ENCODE measurements around the gene COL4A1.

COL4A1 gene

DNA sequence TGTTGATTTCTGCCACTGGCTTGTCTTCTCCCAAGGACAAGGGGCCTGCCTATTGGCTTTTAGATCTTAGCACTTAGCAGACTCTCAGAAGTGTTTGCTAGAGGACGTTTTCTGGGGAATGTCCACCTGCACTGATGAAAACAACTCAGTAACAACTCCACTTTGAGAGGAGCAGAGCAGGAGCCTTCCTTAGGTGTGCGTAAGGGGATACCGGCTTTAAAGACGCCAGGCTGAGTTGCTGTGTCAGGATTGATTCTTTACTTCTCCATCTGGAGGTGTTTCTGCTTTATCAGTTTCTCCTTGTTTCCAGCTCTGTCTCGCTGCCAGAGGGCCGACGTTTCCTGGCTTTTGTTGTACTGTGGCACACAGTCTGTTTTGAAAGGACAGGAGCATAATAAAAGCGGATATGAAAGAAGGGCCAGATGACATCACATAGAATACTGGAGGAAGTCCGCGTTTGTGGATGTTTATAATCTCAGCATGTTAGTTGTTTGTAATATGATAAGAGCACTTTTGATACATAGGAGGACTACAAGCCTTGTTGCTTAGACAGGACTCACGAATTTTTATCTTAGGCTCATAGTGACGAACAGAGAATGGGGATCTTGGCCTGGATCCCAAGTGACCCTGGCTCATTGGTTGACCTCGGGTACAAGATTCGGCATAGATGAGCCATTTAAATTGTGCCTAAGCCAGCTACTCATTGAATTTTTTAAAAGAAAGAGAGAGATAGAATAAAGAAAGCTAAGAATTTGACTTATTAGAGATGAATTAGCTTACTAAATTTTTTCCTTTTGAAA is 34.7 kb upstream of the COL4A1 start:
- DNase-seq = peak in 1 of 6 experiments; percentile 18

DNA sequence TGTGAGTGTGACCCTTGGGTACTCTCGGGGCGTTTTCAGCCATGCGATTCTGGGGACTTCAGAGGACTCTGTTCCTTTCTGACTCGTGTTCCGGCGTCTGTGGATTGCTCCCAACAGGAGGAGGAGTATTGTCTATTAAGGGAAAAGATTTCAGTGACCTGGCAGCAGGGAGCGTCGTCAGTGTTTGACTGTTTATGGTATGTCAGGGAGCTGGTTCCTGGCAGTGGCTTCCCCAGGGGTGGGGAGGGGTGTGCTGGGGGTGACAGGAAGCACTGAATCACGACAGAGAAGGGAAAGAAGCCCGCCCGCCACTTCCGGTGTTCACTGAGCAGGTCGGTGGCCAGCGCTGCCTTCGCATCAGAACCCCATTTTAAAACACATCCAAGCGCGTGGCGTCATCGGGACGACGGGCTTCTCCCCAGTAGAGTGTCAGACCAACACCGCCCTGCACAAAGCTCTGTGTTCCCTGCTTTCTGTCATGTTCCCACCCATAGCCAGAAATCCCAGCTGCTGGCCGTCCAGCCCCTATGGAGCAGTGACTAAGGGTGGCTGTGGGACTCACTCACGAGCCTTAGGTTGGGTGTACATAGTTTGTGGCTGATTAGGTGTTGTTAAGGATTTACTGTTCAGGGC is 34.0 kb upstream of the COL4A1 start:
- peak; percentile 10 to 61 (median 30) for DNase-seq

DNA sequence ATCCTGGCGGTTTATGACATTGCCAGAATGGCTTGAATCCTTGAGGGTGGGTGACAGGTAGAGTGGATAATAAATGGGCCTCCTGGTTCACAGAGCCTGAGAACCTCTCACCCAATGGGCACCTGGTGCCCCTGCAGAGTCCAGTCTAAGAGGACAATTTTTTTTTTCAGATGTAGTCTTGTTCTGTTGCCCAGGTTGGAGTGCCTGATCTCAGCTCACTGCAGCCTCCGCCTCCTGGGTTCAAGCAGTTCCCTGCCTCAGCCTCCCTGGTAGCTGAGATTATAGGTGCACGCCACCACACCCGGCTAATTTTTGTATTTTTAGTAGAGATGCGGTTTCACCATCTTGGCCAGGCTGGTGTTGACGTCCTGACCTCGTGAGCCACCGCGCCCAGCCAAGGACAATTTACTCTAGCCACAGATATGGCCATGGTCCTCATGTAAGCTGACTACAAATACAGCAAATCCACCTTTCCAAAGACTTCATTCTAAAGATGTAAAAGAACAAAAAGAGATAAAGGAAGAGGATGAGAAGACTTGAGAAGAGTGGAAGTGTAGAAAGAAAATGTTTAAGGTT is 33.1 kb upstream of the COL4A1 start:
- no peak for DNase-seq

DNA sequence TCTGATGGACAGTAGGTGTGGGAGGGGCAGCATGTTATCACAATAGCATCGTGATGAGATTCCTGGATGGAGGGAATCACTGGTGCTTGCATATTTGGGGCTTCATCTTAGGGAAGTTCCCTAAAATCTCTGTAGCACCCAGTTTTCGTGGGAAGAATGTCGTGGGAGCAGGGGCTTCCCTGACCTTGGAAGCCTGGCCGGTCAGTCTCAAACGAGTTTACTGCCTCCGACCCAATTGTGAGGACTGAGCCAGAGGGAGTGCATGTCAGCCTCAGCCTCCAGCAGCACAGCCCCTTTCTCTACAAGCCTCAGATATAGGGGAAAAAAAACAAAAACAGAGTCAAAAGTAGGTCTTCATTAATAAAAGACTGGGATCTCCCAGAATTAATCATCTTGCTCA is 32.3 kb upstream of the COL4A1 start:
- DNase-seq = no peak

GRCh38 chr13:110338441-110339101 is 31.6 kb upstream of the COL4A1 start:
- no peak for DNase-seq

DNA sequence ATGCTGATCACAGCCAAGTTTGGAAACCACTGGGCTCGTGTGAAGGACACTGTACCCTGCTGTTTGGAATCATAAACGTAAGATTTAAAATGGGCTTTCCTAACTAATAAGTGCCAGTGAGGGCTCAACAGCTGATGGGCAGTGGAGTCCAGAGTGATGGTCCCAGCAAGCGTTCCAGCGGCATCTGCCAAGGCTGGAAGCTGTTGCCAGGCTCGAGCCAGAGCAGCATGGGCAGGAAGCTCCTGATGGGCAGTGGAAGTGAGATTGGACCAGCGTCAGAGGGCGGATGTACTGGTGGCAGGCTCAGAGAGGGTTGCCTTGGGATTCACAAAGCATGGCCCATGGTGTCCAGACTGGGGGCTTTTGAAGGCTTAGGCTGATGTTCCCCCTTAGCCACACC is 30.3 kb upstream of the COL4A1 start:
- DNase-seq = no peak

DNA sequence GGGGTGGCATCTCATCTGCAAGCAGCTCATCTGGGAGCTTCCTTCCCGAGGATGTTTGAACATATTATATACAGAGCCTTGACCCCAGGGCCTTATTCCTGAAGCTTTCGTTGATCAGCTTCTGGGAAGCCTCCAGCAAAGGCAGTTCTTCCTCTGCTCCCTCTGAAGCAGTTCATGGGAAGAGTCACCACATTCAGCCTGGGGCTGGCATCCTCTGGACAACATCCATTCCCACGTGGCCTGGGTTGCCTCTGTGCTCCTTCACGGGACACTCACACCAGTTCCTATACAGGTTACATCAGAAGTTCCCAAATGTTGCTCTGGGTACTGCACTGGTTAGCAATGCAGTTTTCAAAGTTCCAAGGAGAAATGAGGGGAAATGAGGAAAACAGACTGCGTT is 29.7 kb upstream of the COL4A1 start:
- no peak for DNase-seq

- no peak for DNase-seq
Observed at GRCh38 chr13:110336108-110336507, 29.2 kb upstream of the COL4A1 start.

- no peak for DNase-seq
Observed at GRCh38 chr13:110334841-110335490, 28.0 kb upstream of the COL4A1 start.

- no peak for DNase-seq
Observed at GRCh38 chr13:110334256-110334655, 27.3 kb upstream of the COL4A1 start.

DNA sequence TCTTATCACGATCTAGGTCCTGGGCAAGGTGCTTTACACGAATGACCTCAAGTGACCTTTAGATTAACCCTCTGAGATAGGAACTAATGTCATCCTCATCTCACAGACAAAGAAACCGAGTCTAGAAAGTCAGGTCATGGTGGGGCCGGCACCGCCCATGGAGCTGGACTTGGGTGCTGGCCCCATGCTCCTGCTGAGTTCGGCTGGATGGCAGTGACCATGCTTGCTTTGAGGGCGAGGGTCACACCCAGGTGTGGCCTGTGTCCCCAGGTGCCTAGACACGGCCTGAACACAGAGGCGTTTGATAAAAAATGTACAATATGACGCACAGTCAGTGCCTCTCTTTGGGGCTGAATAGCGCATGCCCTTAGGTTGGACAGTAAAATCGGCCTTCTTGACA is 26.9 kb upstream of the COL4A1 start:
- DNase-seq = no peak

GRCh38 chr13:110332750-110333149 is 25.8 kb upstream of the COL4A1 start:
- DNase-seq = no peak

- DNase-seq = no peak
Observed at GRCh38 chr13:110331362-110331761, 24.4 kb upstream of the COL4A1 start.

- no peak for DNase-seq
Observed at GRCh38 chr13:110330491-110331011, 23.6 kb upstream of the COL4A1 start.

DNA sequence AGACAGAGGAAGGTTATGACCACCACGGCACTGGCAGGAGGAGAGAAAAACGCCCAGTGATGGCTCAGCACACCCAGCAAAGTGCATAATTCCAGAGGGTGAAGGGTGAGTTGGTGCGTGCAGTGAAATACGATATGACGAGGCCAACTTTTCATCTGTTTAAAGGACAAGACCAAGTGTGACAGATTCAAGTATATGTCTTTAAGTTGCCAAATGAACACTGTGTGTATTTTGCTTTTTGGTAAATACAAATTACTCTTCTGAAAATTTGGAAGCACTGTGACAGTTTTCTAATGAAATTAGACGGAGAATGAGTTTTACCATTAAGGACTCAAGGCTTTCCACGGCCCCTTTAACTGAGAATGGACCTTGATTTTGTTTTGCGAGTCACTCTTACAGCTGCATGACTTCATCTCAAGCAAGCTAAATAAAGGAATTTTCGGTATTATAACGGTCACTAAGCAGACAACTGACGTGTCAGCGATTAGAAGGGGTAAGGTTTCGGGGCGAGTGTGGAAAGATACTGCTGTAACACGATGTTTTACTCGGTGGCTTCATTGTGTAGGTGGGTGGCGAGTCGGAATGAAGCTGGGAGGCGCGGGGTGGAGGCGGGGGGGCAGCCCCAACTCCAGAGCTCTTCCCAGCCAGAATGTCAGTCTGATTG is 23.0 kb upstream of the COL4A1 start:
- DNase-seq = no peak

DNA sequence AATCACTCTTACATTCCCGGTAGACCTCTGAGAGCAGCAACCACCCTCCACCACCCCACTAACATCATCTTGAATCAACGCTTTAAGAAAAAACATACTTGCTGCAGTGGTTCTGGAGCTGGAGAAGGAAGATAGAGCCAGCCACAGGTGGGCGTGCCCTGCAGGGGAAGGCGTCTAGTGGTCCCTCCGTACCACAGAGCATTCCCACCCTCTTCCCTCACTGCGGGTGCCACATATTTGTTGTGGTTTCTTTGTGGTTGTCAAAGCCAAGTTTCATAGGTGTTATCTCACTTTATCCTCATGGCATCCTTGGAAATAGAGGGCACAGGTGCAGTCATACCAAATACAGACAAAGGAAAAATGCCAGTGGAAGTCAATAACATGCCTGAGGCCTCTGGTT is 22.3 kb upstream of the COL4A1 start:
- no peak for DNase-seq

DNA sequence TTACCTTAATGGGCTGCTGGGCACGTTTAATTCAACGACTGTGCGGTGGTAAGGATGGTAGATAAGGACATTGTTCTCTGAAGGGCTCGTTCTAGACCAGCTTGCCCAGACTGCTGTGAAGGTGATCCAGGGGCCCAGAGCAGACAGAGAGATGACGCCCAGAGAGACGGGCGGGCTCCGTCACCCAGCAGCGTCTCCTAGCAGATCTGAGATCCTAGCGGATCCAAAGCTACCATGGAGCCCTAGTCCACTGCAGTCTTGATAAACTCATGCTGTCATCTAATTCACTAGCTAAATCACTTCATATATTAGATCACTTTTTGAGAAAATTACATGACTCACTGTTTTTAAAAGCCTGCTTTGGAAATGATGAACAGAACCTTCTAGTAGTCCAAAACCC is 21.6 kb upstream of the COL4A1 start:
- no peak for DNase-seq

GRCh38 chr13:110327051-110327721 is 20.2 kb upstream of the COL4A1 start:
- no peak for DNase-seq

DNA sequence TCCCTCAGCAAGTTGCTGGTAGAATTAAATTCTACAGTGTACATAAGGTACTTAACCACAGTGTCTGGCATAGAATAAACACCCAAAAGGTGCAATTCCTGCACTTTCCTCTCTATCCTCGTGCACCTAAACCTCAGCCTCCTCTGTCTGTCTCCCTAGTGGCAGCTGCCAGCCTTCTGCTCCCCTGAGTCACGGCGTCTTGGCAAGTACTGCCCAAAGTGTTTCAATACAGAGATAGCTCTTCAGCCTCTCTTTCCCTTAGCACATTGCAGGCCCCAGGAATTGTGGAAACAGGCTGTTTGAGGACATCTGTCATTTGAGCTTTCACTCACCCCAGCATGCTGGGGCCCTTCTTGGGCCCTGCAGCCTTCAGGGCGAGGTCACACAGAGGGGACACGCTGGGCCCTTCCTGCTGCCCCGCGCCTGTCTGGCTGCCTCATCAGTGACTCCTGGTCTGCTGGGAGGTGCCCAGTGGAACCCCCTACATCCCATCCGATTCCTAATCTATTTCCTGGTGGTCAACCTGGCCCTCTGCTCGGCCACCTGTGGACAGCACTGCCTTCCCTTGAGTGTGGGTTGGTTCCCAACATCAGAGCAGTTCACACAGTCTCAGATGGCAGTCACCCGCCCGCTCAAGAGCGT is 19.4 kb upstream of the COL4A1 start:
- no peak for DNase-seq

- DNase-seq = no peak
Observed at GRCh38 chr13:110324026-110324749, 17.2 kb upstream of the COL4A1 start.
